IMR-90 (cell line): ENCODE measurements around the gene INSYN1. TPM values are rescaled to one million over a fixed set of nuclear protein-coding genes. Genes with fewer than 3 reads are reported as not detected.

Experiments used
- ATAC-seq: fragments of 200-7000 bp; cut with Tn5 transposase; 2 replicates; pipeline ENCODE4 v1.9.1; 2020; ENCODE audit warnings: low read depth, mild to moderate bottlenecking, moderate library complexity
- BruUV-seq: library from RNA; stranded (reverse); fragments of 400-500 nt; replicated peaks from 2 replicates; lab custom pipeline; 2021; lab: Mats Ljungman, UMichigan
- CTCF ChIA-PET: fragments of 300-600 bp; formaldehyde crosslinking; extraction: SDS; loops from one replicate; lab custom pipeline; 2021; ENCODE audit warnings: antibody characterized with exemption; lab: Yijun Ruan, JAX
- POLR2A ChIA-PET: fragments of 300-600 bp; sonication (Branson Sonifier 250); formaldehyde crosslinking; loops from one replicate; lab custom pipeline; 2022; ENCODE audit warnings: antibody characterized with exemption; ENCODE audit not compliant: unreplicated experiment; lab: Charles Lee
- DNase-seq: peaks from one replicate; pipeline ENCODE4 v3.0.0; 2013
- H2AFZ ChIP-seq: replicated peaks from 2 replicates; pipeline ENCODE3; 2013; ENCODE audit warnings: low read length, mild to moderate bottlenecking; ENCODE audit not compliant: poor library complexity
- H2AK5ac ChIP-seq: 2 replicates; pipeline ENCODE4 v1.6.1; 2013; ENCODE audit warnings: low read depth, low read length, inconsistent platforms
- H2AK9ac ChIP-seq: replicated peaks from 2 replicates; pipeline ENCODE3; 2013; ENCODE audit warnings: mild to moderate bottlenecking, low read depth, low read length, moderate library complexity; ENCODE audit not compliant: poor library complexity
- H2BK120ac ChIP-seq: 2 replicates; pipeline ENCODE4 v1.6.1; 2013; ENCODE audit warnings: low read depth, low read length, inconsistent platforms
- H2BK15ac ChIP-seq: 3 replicates; pipeline ENCODE4 v1.6.1; 2013; ENCODE audit warnings: low read depth, low read length, inconsistent platforms
- H2BK20ac ChIP-seq: 2 replicates; pipeline ENCODE4 v1.6.1; 2013; ENCODE audit warnings: low read depth, mild to moderate bottlenecking, inconsistent platforms, low read length, moderate library complexity
- H2BK5ac ChIP-seq: 2 replicates; pipeline ENCODE4 v1.6.1; 2013; ENCODE audit warnings: mild to moderate bottlenecking, low read depth, low read length, inconsistent platforms; ENCODE audit not compliant: poor library complexity, severe bottlenecking
- H3K14ac ChIP-seq: replicated peaks from 2 replicates; pipeline ENCODE4 v1.6.1; 2013; ENCODE audit warnings: low read depth, low read length, inconsistent platforms
- H3K18ac ChIP-seq: 2 replicates; pipeline ENCODE4 v1.6.1; 2013; ENCODE audit warnings: low read depth, low read length, control low read depth
- H3K23ac ChIP-seq: 2 replicates; pipeline ENCODE4 v1.6.1; 2013; ENCODE audit warnings: low read depth, low read length, inconsistent platforms
- H3K27ac ChIP-seq: 2 replicates; pipeline ENCODE4 v1.5.1; 2013; ENCODE audit warnings: mild to moderate bottlenecking, control low read depth, low read length; ENCODE audit not compliant: insufficient read depth
- H3K27me3 ChIP-seq: 2 replicates; pipeline ENCODE4 v1.6.1; 2013; ENCODE audit warnings: low read length; ENCODE audit not compliant: control insufficient read depth, insufficient read depth
- H3K36me3 ChIP-seq: 2 replicates; pipeline ENCODE4 v1.6.1; 2013; ENCODE audit warnings: low read length, mixed read lengths; ENCODE audit not compliant: control insufficient read depth, insufficient read depth
- H3K4ac ChIP-seq: 2 replicates; pipeline ENCODE4 v1.6.1; 2013; ENCODE audit warnings: low read depth, low read length, inconsistent platforms
- H3K4me1 ChIP-seq: 2 replicates; pipeline ENCODE4 v1.6.1; 2013; ENCODE audit warnings: low read length, mixed read lengths; ENCODE audit not compliant: control insufficient read depth, insufficient read depth
- H3K4me2 ChIP-seq: 2 replicates; pipeline ENCODE4 v1.6.1; 2013; ENCODE audit warnings: low read depth, mild to moderate bottlenecking, control low read depth, low read length, moderate library complexity
- H3K4me3 ChIP-seq: 2 replicates; pipeline ENCODE4 v1.5.1; 2013; ENCODE audit warnings: low read depth, mild to moderate bottlenecking, control low read depth, low read length, moderate library complexity; ENCODE audit not compliant: insufficient read depth
- H3K56ac ChIP-seq: 2 replicates; pipeline ENCODE4 v1.6.1; 2013; ENCODE audit warnings: low read length, inconsistent platforms; ENCODE audit not compliant: insufficient read depth; ENCODE audit errors: extremely low read depth
- H3K79me1 ChIP-seq, 2 experiments: 2 replicates each; pipeline ENCODE4 v1.6.1; 2013; ENCODE audit warnings: low read length in 2 of 2, inconsistent platforms in 1 of 2, low read depth in 1 of 2
- H3K9ac ChIP-seq: 2 replicates; pipeline ENCODE4 v1.6.1; 2013; ENCODE audit warnings: low read depth, low read length, control low read depth
- H3K9me1 ChIP-seq: 2 replicates; pipeline ENCODE4 v1.6.1; 2013; ENCODE audit warnings: low read length, inconsistent platforms; ENCODE audit not compliant: insufficient read depth
- H3K9me3 ChIP-seq: 2 replicates; pipeline ENCODE4 v1.6.1; 2013; ENCODE audit warnings: low read length; ENCODE audit not compliant: control insufficient read depth, insufficient read depth
- H4K20me1 ChIP-seq: 2 replicates; pipeline ENCODE4 v1.6.1; 2013; ENCODE audit warnings: low read length, inconsistent platforms; ENCODE audit not compliant: insufficient read depth
- H4K5ac ChIP-seq: 2 replicates; pipeline ENCODE4 v1.6.1; 2013; ENCODE audit warnings: mild to moderate bottlenecking, low read depth, low read length, control low read depth
- H4K8ac ChIP-seq, 2 experiments: 2 replicates each; pipeline ENCODE4 v1.6.1; 2013; ENCODE audit warnings: low read depth in 2 of 2, low read length in 2 of 2, control low read depth in 1 of 2, inconsistent platforms in 1 of 2
- H4K91ac ChIP-seq: 2 replicates; pipeline ENCODE4 v1.6.1; 2013; ENCODE audit warnings: low read depth, low read length, inconsistent platforms; ENCODE audit not compliant: insufficient read depth
- CEBPB ChIP-seq: IDR thresholded peaks from 2 replicates; pipeline ENCODE4 v1.6.1; 2012; ENCODE audit warnings: low read depth, low read length, improper control_type of control experiment
- MAZ ChIP-seq: IDR thresholded peaks from 2 replicates; pipeline ENCODE4 v1.6.1; 2012; ENCODE audit warnings: low read depth, mild to moderate bottlenecking, low read length, improper control_type of control experiment, moderate library complexity, borderline replicate concordance
- MXI1 ChIP-seq: IDR thresholded peaks from 2 replicates; pipeline ENCODE4 v1.6.1; 2012; ENCODE audit warnings: low read depth, mild to moderate bottlenecking, low read length, moderate library complexity, borderline replicate concordance
- NFE2L2 ChIP-seq: fragments of 150-350 bp; IDR thresholded peaks from 2 replicates; pipeline ENCODE4 v1.6.1; 2016; ENCODE audit warnings: low read depth, mild to moderate bottlenecking, low read length
- RFX5 ChIP-seq: IDR thresholded peaks from 2 replicates; pipeline ENCODE4 v1.8.0; 2012; ENCODE audit warnings: low read depth, mild to moderate bottlenecking, low read length, moderate library complexity
- WGBS, 2 experiments: methylation state at CpG; one replicate each; pipeline versions ENCODE4 v1.1.5 to v1.1.7; 2013; ENCODE audit warnings: missing lambda C conversion rate in 2 of 2; ENCODE audit not compliant: insufficient read length in 1 of 2; ENCODE audit errors: extremely low coverage in 2 of 2; 5-methylcytosine and 5-hydroxymethylcytosine counted together
- dilution Hi-C: fragments of 300-500 bp; cut with HindIII; formaldehyde crosslinking; loops from one replicate; pipeline ENCODE4 v1.14.3; 2018; ENCODE audit warnings: low sequenced_read_pairs; ENCODE audit not compliant: unreplicated experiment
- in situ Hi-C: fragments of 300-500 bp; cut with MboI; formaldehyde crosslinking; loops from 3 replicates; pipeline ENCODE4 v1.14.3; 2019; ENCODE audit warnings: low sequenced_read_pairs, inconsistent platforms, mixed read lengths
- intact Hi-C: fragments of 100-400 bp; cut with micrococcal nuclease; formaldehyde crosslinking; loops from 2 replicates; pipeline ENCODE4 v1.10.0; 2022
- polyA plus RNA-seq, 3 experiments: library from polyadenylated mRNA; depleted of rRNA; stranded (reverse); fragments of >200 nt; gene quantifications; 2 replicates each; pipeline ENCODE4 v1.2.3, GENCODE V29; 2012; ENCODE audit warnings: low replicate concordance in 1 of 3
- total RNA-seq: library from RNA; depleted of rRNA; stranded (reverse); fragments of >200 nt; gene quantifications from 2 replicates; pipeline ENCODE4 v1.2.3, GENCODE V29; 2012
- TF ChIP-seq, protein P1 (sequence below): fragments of 150-350 bp; IDR thresholded peaks from 2 replicates; pipeline ENCODE4 v1.6.1; 2017; ENCODE audit warnings: mild to moderate bottlenecking, antibody characterized with exemption, low read length, low read depth

Gene INSYN1
- total and polyA plus RNA-seq, 2 of the 4 experiments (the other 2 are of a cell fraction) = 0.18 to 0.34 TPM

DNA sequence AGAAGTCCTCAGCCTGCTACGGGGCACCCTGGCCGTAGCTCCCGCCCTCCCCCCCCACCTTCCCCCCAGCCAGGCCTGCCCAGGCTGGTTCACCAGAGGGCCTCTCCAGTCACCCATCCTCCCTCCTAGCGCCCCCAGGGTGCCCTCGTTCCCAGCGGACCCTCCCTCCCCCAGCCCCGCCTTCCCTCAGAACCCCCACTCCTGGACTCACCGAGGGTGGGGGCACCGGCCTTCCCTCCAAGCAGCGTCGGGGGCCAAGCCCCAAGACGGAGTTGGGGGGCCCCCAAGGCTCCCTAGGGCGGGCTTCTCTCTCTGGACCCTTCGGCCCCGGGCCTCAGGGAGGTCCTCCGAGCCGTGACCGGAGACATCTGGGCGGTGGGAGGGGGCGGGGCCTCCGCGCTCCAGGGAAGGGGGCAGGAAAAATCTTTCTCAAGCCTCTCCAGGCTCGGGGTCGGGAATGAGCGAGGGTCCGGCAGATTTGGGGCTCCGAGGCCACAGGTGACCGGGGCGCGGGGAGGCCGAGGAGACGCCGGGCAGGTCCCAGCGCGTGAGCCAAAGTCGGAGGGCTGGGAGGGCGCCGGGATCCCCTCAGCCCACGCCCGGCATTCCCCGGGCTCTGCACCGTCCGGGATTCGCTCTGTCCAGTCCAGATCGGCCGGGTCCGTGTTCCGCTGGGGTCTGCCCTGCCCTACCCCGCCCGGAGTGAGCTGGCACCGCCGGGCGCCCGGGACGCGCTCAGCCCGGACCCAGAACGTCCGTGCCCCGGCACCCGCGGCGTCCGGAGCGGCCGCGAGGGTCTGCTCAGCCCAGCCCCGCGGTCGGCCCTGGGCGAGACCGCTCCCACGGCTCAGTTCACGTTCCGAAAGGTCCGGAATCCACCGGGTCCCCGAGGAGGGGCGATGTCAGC, 999 bp downstream of the INSYN1 start:
- Histone ChIP-seq H2BK20ac (no peak overlapping the region), H2AK9ac (no peak overlapping the region), H4K91ac (no peak overlapping the region), H3K14ac (no peak overlapping the region), H2BK5ac (no peak overlapping the region), H3K9ac (no peak overlapping the region), H3K9me3 (peaks cover 2% of the 10 kb centered on the region; the same call in 1 of the 2 replicates), H3K4me1 (no peaks in the 10 kb centered on the region), H3K79me1 (no peaks in the 10 kb centered on the region), H3K36me3 (no peaks in the 10 kb centered on the region), H3K4ac (no peak overlapping the region), H2BK120ac (no peak overlapping the region), H2AK5ac (no peak overlapping the region), H2BK15ac (no peak overlapping the region), H4K5ac (no peak overlapping the region), H3K56ac (no peak overlapping the region), H3K18ac (no peak overlapping the region), H3K23ac (no peak overlapping the region), H3K27me3 (peaks cover 83% of the 10 kb centered on the region), H3K4me3 (peak overlapping the region; percentile 37), H3K9me1 (peaks cover 3% of the 10 kb centered on the region; the same call in 1 of the 2 replicates), H4K20me1 (no peaks in the 10 kb centered on the region; the same call in none of the 2 replicates), H4K8ac (no peak overlapping the region), H2AFZ (peak overlapping the region; percentile 78), H3K4me2 (peak overlapping the region; percentile 57), H3K27ac (no peak overlapping the region)
- dilution Hi-C loops (no loop called here), intact Hi-C loops (loop anchor here (1.0 kb wide), 1 partner anchor 29 kb away; no protein-coding TSS in a partner anchor), in situ Hi-C loops (no loop called here)
- CTCF ChIA-PET = no interaction called here
- 0% methylated on average over 41 of the region's 79 CpGs; no CpG with 5 or more reads in 1 of the 2 experiments for WGBS, 2 experiments
- ATAC-seq (peak; percentile 45), DNase-seq (no peak)
- POLR2A ChIA-PET = no interaction called here
- TF ChIP-seq MAZ (no peak), CEBPB (no peak), NFE2L2 (no peak), MXI1 (no peak), RFX5 (no peak)
- TF ChIP-seq, protein P1, sequence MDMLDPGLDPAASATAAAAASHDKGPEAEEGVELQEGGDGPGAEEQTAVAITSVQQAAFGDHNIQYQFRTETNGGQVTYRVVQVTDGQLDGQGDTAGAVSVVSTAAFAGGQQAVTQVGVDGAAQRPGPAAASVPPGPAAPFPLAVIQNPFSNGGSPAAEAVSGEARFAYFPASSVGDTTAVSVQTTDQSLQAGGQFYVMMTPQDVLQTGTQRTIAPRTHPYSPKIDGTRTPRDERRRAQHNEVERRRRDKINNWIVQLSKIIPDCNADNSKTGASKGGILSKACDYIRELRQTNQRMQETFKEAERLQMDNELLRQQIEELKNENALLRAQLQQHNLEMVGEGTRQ = no peak
- BruUV-seq = no TSS peak
